ENCODE measurements around the gene UBE3D.
"Not testable (repeated sequence)": the region's sequence is repeated elsewhere in the genome, so short reads cannot be mapped to it uniquely, and the experiment has no call there.

Gene UBE3D

GRCh38 chr6:82904860-82905259 is 160.8 kb downstream of the UBE3D start:
- DNase-seq (ENCODE audit: low read depth): no peak
- H3K4me3 ChIP-seq (ENCODE audit: control insufficient read depth, low read depth, low read length): no peak overlapping the region
- TF ChIP-seq, protein P1, sequence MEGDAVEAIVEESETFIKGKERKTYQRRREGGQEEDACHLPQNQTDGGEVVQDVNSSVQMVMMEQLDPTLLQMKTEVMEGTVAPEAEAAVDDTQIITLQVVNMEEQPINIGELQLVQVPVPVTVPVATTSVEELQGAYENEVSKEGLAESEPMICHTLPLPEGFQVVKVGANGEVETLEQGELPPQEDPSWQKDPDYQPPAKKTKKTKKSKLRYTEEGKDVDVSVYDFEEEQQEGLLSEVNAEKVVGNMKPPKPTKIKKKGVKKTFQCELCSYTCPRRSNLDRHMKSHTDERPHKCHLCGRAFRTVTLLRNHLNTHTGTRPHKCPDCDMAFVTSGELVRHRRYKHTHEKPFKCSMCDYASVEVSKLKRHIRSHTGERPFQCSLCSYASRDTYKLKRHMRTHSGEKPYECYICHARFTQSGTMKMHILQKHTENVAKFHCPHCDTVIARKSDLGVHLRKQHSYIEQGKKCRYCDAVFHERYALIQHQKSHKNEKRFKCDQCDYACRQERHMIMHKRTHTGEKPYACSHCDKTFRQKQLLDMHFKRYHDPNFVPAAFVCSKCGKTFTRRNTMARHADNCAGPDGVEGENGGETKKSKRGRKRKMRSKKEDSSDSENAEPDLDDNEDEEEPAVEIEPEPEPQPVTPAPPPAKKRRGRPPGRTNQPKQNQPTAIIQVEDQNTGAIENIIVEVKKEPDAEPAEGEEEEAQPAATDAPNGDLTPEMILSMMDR (IDR thresholded peaks at IDR 0.05; ENCODE audit: control insufficient read depth, insufficient read depth, low read depth, low read length, missing control alignments): no peak

- no peak for DNase-seq (ENCODE audit: low read depth)
- TF ChIP-seq, protein P1 (IDR thresholded peaks at IDR 0.05; ENCODE audit: control insufficient read depth, insufficient read depth, low read depth, low read length, missing control alignments): no peak
- H3K4me3 ChIP-seq (ENCODE audit: control insufficient read depth, low read depth, low read length): no peak overlapping the region
Measured at GRCh38 chr6:82904257-82904656, 161.4 kb downstream of the UBE3D start.

DNA sequence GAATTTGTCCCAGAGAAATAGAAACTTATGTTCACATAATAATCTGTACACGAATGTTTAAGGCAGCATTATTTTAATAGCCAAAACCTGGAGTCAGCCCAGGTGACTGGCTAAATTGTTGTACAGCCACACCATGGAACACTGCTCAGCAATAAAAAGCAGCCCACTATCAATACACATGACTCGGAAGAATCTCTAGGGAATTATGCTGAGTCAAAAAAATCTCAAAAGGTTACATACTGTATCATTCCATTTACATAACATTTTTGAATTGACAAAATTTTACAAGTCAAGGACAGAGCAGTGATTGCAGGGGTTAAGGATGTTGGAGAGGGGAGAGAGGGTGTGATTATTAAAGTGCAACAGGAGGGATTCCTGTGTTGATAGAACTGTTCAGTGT is 163.4 kb downstream of the UBE3D start:
- DNase-seq (ENCODE audit: low read depth): no peak
- H3K4me3 ChIP-seq (ENCODE audit: control insufficient read depth, low read depth, low read length): no peak overlapping the region
- TF ChIP-seq, protein P1 (IDR thresholded peaks at IDR 0.05; ENCODE audit: control insufficient read depth, insufficient read depth, low read depth, low read length, missing control alignments): no peak

DNA sequence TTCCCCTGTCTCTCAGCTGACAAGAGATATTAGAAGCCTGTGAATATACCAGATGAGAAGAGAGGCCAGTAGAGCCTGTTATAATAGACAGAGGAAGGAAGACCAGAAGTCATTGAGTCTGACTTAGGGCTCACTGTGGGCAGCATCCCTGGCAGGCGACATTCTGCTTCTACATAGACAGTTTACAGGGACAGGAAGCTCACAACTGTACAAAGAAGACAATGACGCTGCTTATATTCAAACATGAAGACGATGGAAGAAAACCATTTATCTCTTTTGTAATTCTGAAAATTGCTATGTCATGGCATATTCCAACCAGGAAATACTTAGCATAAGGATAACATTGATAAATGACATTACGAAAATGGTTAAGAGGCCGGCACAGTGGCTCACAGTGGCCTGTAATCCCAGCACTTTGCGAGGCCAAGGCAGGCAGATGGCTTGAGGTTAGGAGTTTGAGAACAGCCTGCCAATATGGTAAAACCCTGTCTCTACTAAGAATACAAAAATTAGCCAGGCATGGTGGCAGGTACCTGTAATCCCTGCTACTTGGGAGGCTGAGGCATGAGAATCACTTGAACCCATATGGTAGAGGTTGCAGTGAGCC is 170.9 kb downstream of the UBE3D start:
- no peak overlapping the region for H3K4me3 ChIP-seq (ENCODE audit: control insufficient read depth, low read depth, low read length)
- TF ChIP-seq, protein P1 (IDR thresholded peaks at IDR 0.05; ENCODE audit: control insufficient read depth, insufficient read depth, low read depth, low read length, missing control alignments): no peak
- DNase-seq (ENCODE audit: low read depth): no peak

GRCh38 chr6:82893889-82894652 is 171.6 kb downstream of the UBE3D start:
- DNase-seq (ENCODE audit: low read depth): no peak
- no peak overlapping the region for H3K4me3 ChIP-seq (ENCODE audit: control insufficient read depth, low read depth, low read length)
- TF ChIP-seq, protein P1 (IDR thresholded peaks at IDR 0.05; ENCODE audit: control insufficient read depth, insufficient read depth, low read depth, low read length, missing control alignments): no peak

- not testable (repeated sequence) for H3K4me3 ChIP-seq (ENCODE audit: control insufficient read depth, low read depth, low read length); DNase-seq (ENCODE audit: low read depth)
Measured at GRCh38 chr6:82891503-82891902, 174.1 kb downstream of the UBE3D start.

- DNase-seq (ENCODE audit: low read depth): no peak
- TF ChIP-seq, protein P1 (IDR thresholded peaks at IDR 0.05; ENCODE audit: control insufficient read depth, insufficient read depth, low read depth, low read length, missing control alignments): no peak
- H3K4me3 ChIP-seq (ENCODE audit: control insufficient read depth, low read depth, low read length): no peak overlapping the region
Measured at GRCh38 chr6:82891076-82891475, 174.6 kb downstream of the UBE3D start.
